Neuronal stem cell (in vitro differentiated cells): ENCODE results near the gene SCAMP2.

Experiments used
- DNase-seq: peaks from one replicate; pipeline ENCODE4 v3.0.0-alpha.2; 2013; ENCODE audit warnings: low spot score
- H2AFZ ChIP-seq: one replicate; pipeline ENCODE4 v1.6.1; 2013; ENCODE audit warnings: mild to moderate bottlenecking, low read length, inconsistent platforms
- H2AK5ac ChIP-seq: 2 replicates; pipeline ENCODE4 v1.6.1; 2013; ENCODE audit warnings: low read depth, mild to moderate bottlenecking, inconsistent platforms, low read length, moderate library complexity, mixed read lengths
- H2BK120ac ChIP-seq: 2 replicates; pipeline ENCODE4 v1.6.1; 2013; ENCODE audit warnings: low read depth, mild to moderate bottlenecking, inconsistent platforms, low read length, moderate library complexity, mixed read lengths
- H2BK12ac ChIP-seq: one replicate; pipeline ENCODE4 v1.6.1; 2013; ENCODE audit warnings: low read length, inconsistent platforms
- H2BK15ac ChIP-seq: 2 replicates; pipeline ENCODE4 v1.6.1; 2013; ENCODE audit warnings: mild to moderate bottlenecking, low read length, inconsistent platforms, mixed read lengths
- H2BK5ac ChIP-seq: one replicate; pipeline ENCODE4 v1.6.1; 2013; ENCODE audit warnings: inconsistent platforms, mild to moderate bottlenecking, low read length, moderate library complexity
- H3K14ac ChIP-seq: one replicate; pipeline ENCODE4 v1.6.1; 2013; ENCODE audit warnings: low read length, inconsistent platforms
- H3K18ac ChIP-seq: 2 replicates; pipeline ENCODE4 v1.6.1; 2013; ENCODE audit warnings: low read length, inconsistent platforms
- H3K23ac ChIP-seq: 2 replicates; pipeline ENCODE4 v1.6.1; 2013; ENCODE audit warnings: low read depth, mild to moderate bottlenecking, mixed read lengths, low read length, inconsistent platforms; ENCODE audit not compliant: poor library complexity
- H3K27ac ChIP-seq: replicated peaks from 3 replicates; pipeline ENCODE4 v1.5.1; 2013; ENCODE audit warnings: low read length, inconsistent platforms
- H3K27me3 ChIP-seq, 3 experiments: 2 replicates each; pipeline ENCODE4 v1.6.1; 2013; ENCODE audit warnings: low read length in 3 of 3, mild to moderate bottlenecking in 2 of 3, inconsistent platforms in 1 of 3, low read depth in 1 of 3, mixed read lengths in 1 of 3, moderate library complexity in 1 of 3; ENCODE audit not compliant: control insufficient read depth in 3 of 3, insufficient read depth in 3 of 3
- H3K36me3 ChIP-seq, 2 donors: replicated peaks in 1 of 2; 2 replicates each; pipeline ENCODE4 v1.6.1; 2013; ENCODE audit warnings: low read length in 2 of 2; ENCODE audit not compliant: control insufficient read depth in 2 of 2, insufficient read depth in 2 of 2
- H3K4ac ChIP-seq: 2 replicates; pipeline ENCODE4 v1.6.1; 2013; ENCODE audit warnings: inconsistent platforms, mild to moderate bottlenecking, low read length, moderate library complexity
- H3K4me1 ChIP-seq, 2 donors: 1 replicate in 1 of 2; 2 replicates in 1 of 2; pipeline ENCODE4 v1.6.1; 2013; ENCODE audit warnings: low read length in 2 of 2, low read depth in 1 of 2; ENCODE audit not compliant: control insufficient read depth in 2 of 2, insufficient read depth in 1 of 2
- H3K4me2 ChIP-seq: one replicate; pipeline ENCODE4 v1.6.1; 2013; ENCODE audit warnings: mild to moderate bottlenecking, low read length, inconsistent platforms; ENCODE audit not compliant: insufficient read depth, poor library complexity, severe bottlenecking
- H3K4me3 ChIP-seq, 2 donors: 2 replicates each; pipeline ENCODE4 v1.5.1; 2013; ENCODE audit warnings: low read length in 2 of 2, mild to moderate bottlenecking in 2 of 2, inconsistent platforms in 1 of 2, moderate library complexity in 1 of 2
- H3K79me1 ChIP-seq: one replicate; pipeline ENCODE4 v1.6.1; 2013; ENCODE audit warnings: low read depth, mild to moderate bottlenecking, inconsistent platforms, low read length, moderate library complexity
- H3K9ac ChIP-seq: one replicate; pipeline ENCODE4 v1.6.1; 2013; ENCODE audit warnings: mild to moderate bottlenecking, low read depth, low read length, inconsistent platforms; ENCODE audit not compliant: poor library complexity
- H3K9me3 ChIP-seq, 2 donors: replicated peaks in 1 of 2; 2 replicates each; pipeline versions ENCODE3 to v1.6.1; 2013; ENCODE audit warnings: low read length in 2 of 2, mild to moderate bottlenecking in 2 of 2, inconsistent platforms in 1 of 2, low read depth in 1 of 2, mixed read lengths in 1 of 2, moderate library complexity in 1 of 2; ENCODE audit not compliant: control insufficient read depth in 2 of 2, insufficient read depth in 1 of 2
- H4K8ac ChIP-seq: one replicate; pipeline ENCODE4 v1.6.1; 2013; ENCODE audit warnings: low read depth, mild to moderate bottlenecking, inconsistent platforms, low read length, moderate library complexity
- H4K91ac ChIP-seq: one replicate; pipeline ENCODE4 v1.6.1; 2013; ENCODE audit warnings: low read length, low read depth, mild to moderate bottlenecking, inconsistent platforms; ENCODE audit not compliant: poor library complexity
- WGBS, 2 donors: extraction: QIAGEN DNeasy Blood & Tissue Kit; methylation state at CpG; one replicate each; pipeline ENCODE4 v1.1.7; 2013; ENCODE audit warnings: missing lambda C conversion rate in 2 of 2, mixed read lengths in 1 of 2; ENCODE audit not compliant: insufficient read length in 2 of 2, insufficient replicate concordance in 1 of 2; ENCODE audit errors: extremely low coverage in 2 of 2; 5-methylcytosine and 5-hydroxymethylcytosine counted together

Gene SCAMP2

DNA sequence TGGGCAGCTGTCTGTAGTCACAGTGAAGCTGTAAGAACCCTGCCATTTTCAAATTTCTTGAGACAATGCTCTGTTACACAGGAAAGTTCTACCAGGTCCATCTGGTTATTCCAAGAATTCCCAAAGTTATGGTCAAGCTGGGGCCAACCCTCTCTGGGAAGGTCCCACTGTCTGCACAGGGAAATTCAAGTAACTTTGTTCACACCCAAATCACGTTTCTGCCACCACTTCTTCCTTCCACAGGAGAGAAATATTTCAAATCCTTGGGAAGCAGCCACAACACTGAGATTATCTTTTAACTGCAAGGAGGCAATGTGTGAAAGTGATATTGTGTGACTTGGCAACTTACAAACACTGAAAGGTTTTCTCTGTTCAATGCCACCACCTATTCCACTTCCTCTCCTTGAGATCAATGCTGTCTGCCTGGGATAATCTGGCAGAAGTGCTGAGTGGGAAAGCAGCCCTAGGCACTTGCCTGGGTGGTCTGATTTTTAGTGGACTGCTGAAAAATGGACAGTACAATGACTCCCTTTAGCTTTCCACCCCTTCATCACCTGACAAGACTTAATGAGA is 5.6 kb downstream of the SCAMP2 start:
- Histone ChIP-seq H3K4me3 (no peak overlapping the region), H3K4ac (no peak overlapping the region), H4K91ac (no peak overlapping the region), H3K9me3 (peaks cover 0 to 13% of the 10 kb centered on the region in 2 donors), H2BK12ac (no peak overlapping the region), H3K18ac (no peak overlapping the region), H3K27ac (no peak overlapping the region), H3K14ac (no peak overlapping the region), H3K36me3 (peaks cover 9 to 39% of the 10 kb centered on the region in 2 donors), H3K4me1 (peaks cover 0 to 2% of the 10 kb centered on the region in 2 donors), H4K8ac (no peak overlapping the region), H3K4me2 (no peak overlapping the region), H3K9ac (no peak overlapping the region), H3K79me1 (peaks cover 10% of the 10 kb centered on the region), H3K23ac (no peak overlapping the region), H3K27me3 (no peaks in the 10 kb centered on the region), H2AFZ (no peak overlapping the region), H2AK5ac (no peak overlapping the region), H2BK120ac (no peak overlapping the region), H2BK15ac (no peak overlapping the region), H2BK5ac (no peak overlapping the region)
- WGBS, 2 donors = no CpG with 5 or more reads among the region's 1 CpG
- DNase-seq = no peak

DNA sequence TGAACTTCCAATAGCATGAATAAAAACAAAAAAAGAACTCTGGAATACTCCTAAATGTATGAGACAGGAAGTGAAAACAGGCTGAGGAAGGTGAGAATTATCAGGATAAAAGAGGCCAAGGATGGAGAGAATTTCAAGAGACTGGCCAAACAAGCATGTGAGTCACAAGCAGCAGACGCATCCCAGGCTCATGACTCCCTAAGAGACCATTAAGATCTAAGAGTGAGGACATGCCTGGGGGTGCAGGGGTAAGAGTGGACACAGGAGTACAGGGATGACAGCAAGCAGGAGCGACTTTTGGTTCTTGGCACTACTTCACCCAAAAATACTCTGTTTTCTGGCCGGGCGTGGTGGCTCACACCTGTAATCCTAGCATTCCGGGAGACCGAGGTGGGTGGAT is 7.1 kb downstream of the SCAMP2 start:
- H3K9ac ChIP-seq = no peak overlapping the region
- peaks cover 0 to 13% of the 10 kb centered on the region in 2 donors for H3K9me3 ChIP-seq
- H3K36me3 ChIP-seq = peaks cover 9 to 38% of the 10 kb centered on the region in 2 donors
- no peak overlapping the region for H3K18ac ChIP-seq
- H3K4me1 ChIP-seq = no peaks in the 10 kb centered on the region
- no peak overlapping the region for H3K4me2 ChIP-seq
- H3K27me3 ChIP-seq = no peaks in the 10 kb centered on the region
- no peak overlapping the region for H2BK120ac ChIP-seq
- no CpG with 5 or more reads among the region's 6 CpGs for WGBS, 2 donors
- no peak overlapping the region for H2BK15ac ChIP-seq
- no peak overlapping the region for H3K4ac ChIP-seq
- no peak overlapping the region for H2BK5ac ChIP-seq
- H3K14ac ChIP-seq = no peak overlapping the region
- no peak overlapping the region for H4K91ac ChIP-seq
- H4K8ac ChIP-seq = no peak overlapping the region
- H3K23ac ChIP-seq = peak overlapping the region; percentile 39
- H3K27ac ChIP-seq = no peak overlapping the region
- peaks cover 10% of the 10 kb centered on the region for H3K79me1 ChIP-seq
- DNase-seq = no peak
- H2AK5ac ChIP-seq = no peak overlapping the region
- no peak overlapping the region for H2AFZ ChIP-seq
- no peak overlapping the region for H3K4me3 ChIP-seq
- H2BK12ac ChIP-seq = no peak overlapping the region

DNA sequence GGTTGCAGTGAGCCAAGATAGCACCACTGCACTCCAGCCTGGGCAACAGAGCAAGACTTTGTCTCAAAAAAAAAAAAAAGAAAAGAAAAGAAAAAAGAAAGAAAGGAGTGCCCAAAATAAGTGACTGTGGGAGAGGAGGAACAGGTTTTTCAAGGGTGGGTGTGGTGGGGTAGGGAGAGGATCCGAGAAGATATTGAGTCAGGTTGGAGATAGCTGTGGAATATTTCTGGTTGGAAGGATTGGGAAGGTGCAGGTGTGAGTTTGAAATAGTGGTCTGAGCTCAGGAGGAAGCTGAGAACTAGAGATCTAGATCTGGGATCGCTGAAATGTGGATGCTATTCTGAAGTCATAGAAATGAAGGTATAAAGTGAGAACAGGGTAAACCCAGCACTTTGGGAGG is 7.8 kb downstream of the SCAMP2 start:
- no peak overlapping the region for H4K8ac ChIP-seq
- peaks cover 10% of the 10 kb centered on the region for H3K79me1 ChIP-seq

DNA sequence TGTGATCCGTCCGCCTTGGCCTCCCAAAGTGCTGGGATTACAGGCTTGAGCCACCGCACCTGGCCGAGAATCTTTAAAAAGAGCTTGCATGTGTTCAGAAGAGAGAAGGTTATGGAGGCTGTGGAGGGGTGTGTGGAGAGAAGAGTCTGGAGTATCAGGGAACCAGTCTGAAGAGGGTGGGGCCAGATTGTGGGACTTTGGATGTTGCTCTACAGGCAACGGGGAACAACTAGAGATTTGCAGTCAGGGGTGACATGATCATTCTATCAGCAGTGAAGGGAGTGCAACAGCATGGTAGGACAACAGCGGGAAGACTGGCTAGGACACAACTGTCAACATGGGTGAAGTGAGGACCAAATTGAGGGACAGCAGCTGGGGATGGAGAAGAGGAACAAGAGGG is 8.9 kb downstream of the SCAMP2 start:
- Histone ChIP-seq H3K4me2 (no peak overlapping the region), H3K79me1 (peaks cover 7% of the 10 kb centered on the region), H2BK15ac (no peak overlapping the region), H2BK12ac (no peak overlapping the region), H3K27ac (no peak overlapping the region), H3K9ac (no peak overlapping the region), H3K4me1 (no peaks in the 10 kb centered on the region), H2BK120ac (no peak overlapping the region), H3K36me3 (peaks cover 7 to 27% of the 10 kb centered on the region in 2 donors), H3K27me3 (no peaks in the 10 kb centered on the region), H3K4ac (no peak overlapping the region), H4K91ac (no peak overlapping the region), H2BK5ac (no peak overlapping the region), H2AK5ac (no peak overlapping the region), H4K8ac (no peak overlapping the region), H3K23ac (peak overlapping the region; percentile 43), H3K4me3 (no peak overlapping the region), H3K14ac (no peak overlapping the region), H3K9me3 (peaks cover 0 to 13% of the 10 kb centered on the region in 2 donors), H3K18ac (no peak overlapping the region), H2AFZ (no peak overlapping the region)
- DNase-seq = no peak
- WGBS, 2 donors = no CpG with 5 or more reads among the region's 6 CpGs

More for the DNA sequence above, 7.8 kb downstream of the SCAMP2 start:
- H3K27me3 ChIP-seq = no peaks in the 10 kb centered on the region
- H2BK12ac ChIP-seq = no peak overlapping the region
- no peak overlapping the region for H3K27ac ChIP-seq
- H2AFZ ChIP-seq = no peak overlapping the region
- H3K9ac ChIP-seq = no peak overlapping the region
- H3K23ac ChIP-seq = no peak overlapping the region
- H3K18ac ChIP-seq = no peak overlapping the region
- H3K36me3 ChIP-seq = peaks cover 7 to 33% of the 10 kb centered on the region in 2 donors
- H2BK15ac ChIP-seq = no peak overlapping the region
- H4K91ac ChIP-seq = no peak overlapping the region
- H2BK5ac ChIP-seq = no peak overlapping the region
- no peaks in the 10 kb centered on the region for H3K4me1 ChIP-seq
- peaks cover 0 to 13% of the 10 kb centered on the region in 2 donors for H3K9me3 ChIP-seq
- H3K14ac ChIP-seq = no peak overlapping the region
- WGBS, 2 donors = no CpG with 5 or more reads among the region's 2 CpGs
- no peak overlapping the region for H3K4me2 ChIP-seq
- DNase-seq = no peak
- H2BK120ac ChIP-seq = no peak overlapping the region
- no peak overlapping the region for H3K4ac ChIP-seq
- H2AK5ac ChIP-seq = no peak overlapping the region
- H3K4me3 ChIP-seq = no peak overlapping the region
